G401 (cell line): Measurements from ENCODE around the gene NKAIN1. TPM values are rescaled to one million over a fixed set of nuclear protein-coding genes. Genes with fewer than 3 reads are reported as not detected.
A peak's percentile ranks its signal among the peaks of the same experiment; 100 is the strongest.
"Not testable (repeated sequence)": the region's sequence is repeated elsewhere in the genome, so short reads cannot be mapped to it uniquely, and the experiment has no call there.

ENCODE experiments used
- DNase-seq: peaks from one replicate; pipeline ENCODE4 v3.0.0-alpha.2; 2015; ENCODE audit warnings: low spot score
- in situ Hi-C: cut with HindIII; loops from 2 replicates; pipeline ENCODE4 v1.10.0; 2016; ENCODE audit warnings: low sequenced_read_pairs, mixed read lengths
- total RNA-seq: library from RNA; depleted of rRNA; stranded (reverse); fragments of >200 nt; shearing (Covaris generic); gene quantifications from 2 replicates; pipeline ENCODE4 v1.2.3, GENCODE V29; 2014; rRNA removed

Gene NKAIN1
- 3.6 and 9.2 TPM in 2 replicates for total RNA-seq

DNA sequence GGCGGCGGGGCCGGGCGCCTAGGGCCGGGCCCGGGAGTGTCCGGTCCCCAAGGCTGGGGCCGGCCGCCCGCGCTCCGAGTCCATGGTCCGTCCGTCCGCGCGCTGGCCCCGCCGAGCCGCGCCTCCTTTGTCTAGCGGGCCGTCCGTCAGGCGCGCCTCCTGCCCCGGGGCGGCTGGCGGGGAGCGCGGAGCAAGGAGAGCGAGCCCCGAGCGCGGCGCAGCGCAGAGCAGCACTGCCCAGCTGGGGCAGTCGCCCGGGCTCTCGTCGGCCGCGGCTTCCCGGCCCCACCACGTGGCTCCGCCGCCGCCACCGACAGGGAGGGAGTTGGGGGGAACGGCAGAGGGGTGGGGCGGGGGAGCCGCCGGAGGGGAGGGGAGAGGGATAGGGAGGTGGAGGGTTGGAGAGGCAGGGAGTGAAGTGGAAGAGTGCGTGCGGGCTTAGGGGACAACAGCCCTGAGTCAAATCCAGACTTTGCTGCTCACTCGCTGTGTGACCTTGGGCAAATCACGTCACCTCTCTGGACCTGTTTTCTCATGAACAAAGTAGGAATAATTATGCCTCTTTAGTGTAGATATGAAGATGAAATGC, at the start of gene NKAIN1:
NKAIN1 (minus strand) TSS at position 235 of the 589 bp plus-strand sequence. CDS start 340 bp downstream, outside the sequence.
- peak; percentile 51 for DNase-seq
- in situ Hi-C loops: no loop called here

DNA sequence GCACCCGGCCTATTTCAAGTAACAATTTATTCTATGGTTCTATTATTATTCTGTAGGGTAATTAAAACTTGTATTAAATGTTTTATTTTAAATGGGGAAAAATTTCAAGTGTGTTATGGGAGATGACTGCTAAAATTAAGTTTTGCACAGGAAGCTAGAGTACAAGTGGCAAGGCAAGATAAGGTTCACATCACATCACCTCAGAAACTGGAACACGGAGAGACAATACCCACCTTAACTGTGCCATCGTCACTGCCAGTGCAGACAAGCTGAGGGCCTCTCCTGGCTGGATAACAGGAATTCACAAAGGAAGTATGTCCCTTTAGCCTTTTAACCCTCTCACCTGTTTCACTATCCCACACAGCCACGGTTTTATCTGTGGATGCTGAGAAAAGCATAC, 49.3 kb upstream of the NKAIN1 start:
- DNase-seq: no peak
- in situ Hi-C loops: no loop called here

DNA sequence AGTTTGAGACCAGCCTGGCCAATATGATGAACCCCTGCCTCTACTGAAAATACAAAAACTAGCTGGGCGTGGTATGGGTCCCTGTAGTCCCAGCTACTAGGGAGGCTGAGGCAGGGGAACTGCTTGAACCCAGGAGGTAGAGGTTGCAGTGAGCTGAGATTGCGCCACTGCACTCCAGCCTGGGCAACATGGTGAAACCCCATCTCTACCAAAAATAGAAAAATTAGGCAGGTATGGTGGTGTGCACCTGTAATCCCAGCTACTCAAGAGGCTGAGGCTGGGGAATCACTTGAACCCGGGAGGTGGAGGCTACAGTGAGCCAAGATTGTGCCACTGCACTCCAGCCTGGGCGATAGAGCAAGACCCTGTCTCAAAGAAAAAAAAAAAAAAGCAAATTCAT, 48.1 kb upstream of the NKAIN1 start:
- DNase-seq: not testable (repeated sequence)

DNA sequence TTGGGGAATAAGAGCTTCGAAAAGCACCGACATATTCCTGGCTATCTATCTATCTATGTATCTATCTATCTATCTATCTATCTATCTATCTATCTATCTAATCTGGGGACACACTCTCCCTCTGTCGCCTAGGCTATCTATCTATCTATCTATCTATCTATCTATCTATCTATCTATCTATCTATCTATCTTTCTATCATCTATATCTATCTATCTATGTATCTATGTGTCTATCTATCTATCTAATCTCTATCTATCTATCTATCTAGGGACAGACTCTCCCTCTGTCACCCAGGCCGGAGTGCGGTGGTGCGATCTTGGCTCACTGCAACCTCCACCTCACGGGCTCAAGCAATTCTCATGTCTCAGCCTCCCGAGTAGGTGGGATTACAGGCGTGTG, 42.7 kb upstream of the NKAIN1 start:
- in situ Hi-C loops, DNase-seq: not testable (repeated sequence)

More for the DNA sequence above, 48.1 kb upstream of the NKAIN1 start:
- in situ Hi-C loops: not testable (repeated sequence)

DNA sequence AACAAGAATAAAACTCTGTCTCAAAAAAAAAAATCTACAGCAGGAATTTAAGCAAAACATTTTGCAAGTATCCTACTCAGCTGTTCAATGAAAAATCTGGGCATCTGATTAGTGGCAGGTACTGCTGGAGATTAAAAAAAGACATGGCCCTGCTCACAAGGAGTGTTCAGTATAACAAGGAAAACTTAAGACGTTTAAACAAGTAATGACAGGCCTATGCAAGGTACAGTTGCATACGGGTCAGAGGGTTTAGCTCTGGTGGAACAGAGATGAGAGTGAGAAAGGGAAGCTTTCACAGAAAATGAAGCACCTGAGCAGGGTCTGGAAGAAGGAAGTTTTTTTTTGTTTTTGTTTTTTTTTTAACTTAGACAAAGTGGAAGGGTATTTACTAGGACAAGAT, 33.9 kb upstream of the NKAIN1 start:
- DNase-seq: no peak
- in situ Hi-C loops: no loop called here

DNA sequence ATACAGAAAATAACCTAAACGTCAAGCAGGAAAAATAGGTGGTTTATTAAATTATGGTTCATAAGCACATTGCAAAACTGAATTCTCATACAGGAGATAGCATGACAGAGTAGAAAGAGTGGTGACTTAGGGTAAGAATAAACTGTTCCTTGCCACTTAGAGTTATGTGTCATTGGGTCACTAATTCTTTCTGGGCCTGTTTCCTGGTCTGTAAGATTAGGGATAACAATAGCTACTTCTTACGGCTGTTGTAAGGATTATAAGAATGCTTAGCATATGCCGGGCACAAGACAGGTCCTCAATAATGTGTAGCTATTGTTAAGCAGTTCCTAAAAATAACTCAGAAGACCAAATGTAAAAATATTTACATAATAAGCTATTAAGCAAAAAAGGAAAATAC, 32.7 kb upstream of the NKAIN1 start:
- in situ Hi-C loops: no loop called here
- no peak for DNase-seq

DNA sequence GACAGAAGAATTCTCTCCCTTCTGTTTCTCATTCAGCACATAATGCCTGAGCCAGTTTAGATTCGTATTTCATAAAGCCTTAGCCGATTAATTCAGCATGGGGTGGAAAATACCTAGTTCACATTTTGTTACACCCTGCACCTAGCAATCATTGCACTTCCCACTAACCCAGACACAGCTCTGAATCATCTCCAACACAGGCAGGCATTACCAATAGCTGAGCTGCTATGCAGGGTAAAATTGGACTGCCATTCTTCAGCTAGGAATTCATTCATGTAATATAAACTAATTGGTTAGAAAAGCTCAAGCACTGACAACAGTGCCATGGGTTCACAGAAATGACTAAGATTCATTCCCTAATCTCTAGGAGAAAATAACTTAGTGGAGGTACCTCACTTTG, 26.9 kb upstream of the NKAIN1 start:
- DNase-seq: peak; percentile 50
- in situ Hi-C loops: no loop called here

DNA sequence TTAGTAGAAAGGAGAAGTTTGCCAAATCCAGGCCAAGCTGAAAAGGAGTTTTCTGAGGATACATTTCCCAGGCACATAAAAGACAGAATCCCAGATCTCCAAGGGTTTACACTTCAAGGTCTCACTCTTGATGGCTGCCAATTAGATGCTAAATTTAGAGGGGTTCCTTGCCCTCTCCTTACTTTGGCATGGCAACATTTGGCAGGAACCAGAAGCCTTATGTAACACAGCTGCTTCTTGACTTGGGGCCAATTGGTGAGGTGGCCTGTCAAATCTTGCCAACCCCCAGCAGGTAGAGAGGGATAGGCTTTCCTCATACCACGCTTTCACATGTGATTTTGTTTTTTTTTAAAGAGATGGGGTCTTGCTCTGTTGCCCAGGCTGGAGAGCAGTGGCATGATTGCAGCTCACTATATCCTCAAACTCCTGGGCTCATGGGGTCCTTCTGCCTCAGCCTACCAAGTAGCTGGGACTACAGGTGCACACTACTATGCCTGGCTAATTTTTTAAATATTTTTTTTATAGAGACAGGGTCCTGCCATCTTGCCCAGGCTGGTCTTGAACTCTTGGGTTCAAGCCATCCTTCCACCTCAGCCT, 25.2 kb upstream of the NKAIN1 start:
- peak; percentile 94 for DNase-seq
- in situ Hi-C loops: no loop called here

DNA sequence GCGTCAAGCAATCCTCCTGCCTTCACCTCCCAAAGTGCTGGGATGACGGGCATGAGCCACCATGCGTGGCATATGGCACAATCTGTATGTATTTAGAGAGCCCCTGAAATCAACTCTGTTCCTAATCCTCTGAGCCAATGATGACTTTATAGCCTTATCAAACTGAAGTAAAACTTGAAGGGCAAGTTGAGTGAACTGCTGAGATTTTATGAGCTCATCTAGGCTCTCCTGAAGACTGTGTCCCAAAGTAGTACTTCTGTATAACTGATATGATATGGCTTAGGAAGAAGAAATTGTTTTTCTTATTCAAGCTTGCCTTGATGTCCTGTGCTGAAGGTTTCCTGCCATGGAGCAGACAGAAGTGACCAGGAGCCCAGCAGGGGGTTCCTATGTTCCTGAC, 23.7 kb upstream of the NKAIN1 start:
- no peak for DNase-seq
- in situ Hi-C loops: no loop called here

DNA sequence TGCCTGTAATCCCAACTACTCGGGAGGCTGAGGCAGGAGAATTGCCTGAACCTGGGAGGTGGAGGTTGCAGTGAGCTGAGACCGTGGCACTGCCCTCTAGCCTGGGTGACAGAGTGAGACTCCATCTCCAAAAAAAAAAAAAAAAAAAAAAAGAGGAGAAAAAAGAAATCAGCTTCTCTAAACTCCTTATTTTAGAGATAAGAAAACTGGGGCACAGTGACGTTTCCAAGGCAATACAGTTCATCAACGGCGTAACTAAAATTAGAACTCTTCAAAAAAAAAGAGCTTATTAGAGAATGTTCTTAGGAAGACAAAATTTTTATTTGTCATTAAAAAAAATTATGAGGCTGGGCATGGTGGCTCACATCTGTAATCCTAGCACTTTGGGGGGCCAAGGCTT, 22.7 kb upstream of the NKAIN1 start:
- in situ Hi-C loops, DNase-seq: not testable (repeated sequence)

DNA sequence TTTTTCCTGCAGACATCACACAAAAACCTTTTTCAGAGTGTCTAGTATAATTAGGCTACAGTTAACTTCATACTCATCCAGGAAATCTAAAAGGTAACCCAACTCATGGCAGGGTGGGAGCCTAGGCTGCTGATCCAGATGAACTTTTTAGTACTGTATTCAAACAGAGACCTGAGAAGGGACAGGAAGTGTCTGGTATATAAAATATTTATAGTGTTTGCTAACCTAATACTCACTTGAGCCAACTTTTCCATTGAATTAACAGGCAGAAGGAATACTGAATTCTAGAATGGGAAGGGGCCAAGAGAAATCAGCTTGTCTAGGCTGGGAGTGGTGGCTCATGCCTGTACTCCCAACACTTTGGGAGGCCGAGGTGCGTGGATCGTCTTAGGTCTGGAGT, 22.2 kb upstream of the NKAIN1 start:
- no peak for DNase-seq
- in situ Hi-C loops: no loop called here

DNA sequence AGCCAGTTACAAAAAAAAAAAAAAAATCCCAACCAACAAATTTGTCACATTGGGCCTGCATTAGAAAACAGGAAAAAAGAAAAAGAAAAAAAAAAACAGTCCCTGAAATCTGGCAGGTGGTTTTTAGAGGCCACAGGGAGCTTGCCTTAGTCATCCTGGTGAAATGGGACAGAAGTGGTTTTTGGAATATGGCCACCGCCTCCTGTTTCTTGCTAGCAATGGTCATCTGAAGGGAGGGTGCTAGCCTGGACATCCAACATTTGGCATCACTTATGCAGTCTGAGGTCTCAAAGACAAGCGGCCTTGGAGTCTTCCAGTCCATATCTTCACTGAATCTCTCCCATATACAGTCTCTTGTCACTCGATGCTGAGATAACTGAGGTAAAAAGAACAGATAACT, 20.1 kb upstream of the NKAIN1 start:
- DNase-seq: peak; percentile 95
- in situ Hi-C loops: no loop called here

DNA sequence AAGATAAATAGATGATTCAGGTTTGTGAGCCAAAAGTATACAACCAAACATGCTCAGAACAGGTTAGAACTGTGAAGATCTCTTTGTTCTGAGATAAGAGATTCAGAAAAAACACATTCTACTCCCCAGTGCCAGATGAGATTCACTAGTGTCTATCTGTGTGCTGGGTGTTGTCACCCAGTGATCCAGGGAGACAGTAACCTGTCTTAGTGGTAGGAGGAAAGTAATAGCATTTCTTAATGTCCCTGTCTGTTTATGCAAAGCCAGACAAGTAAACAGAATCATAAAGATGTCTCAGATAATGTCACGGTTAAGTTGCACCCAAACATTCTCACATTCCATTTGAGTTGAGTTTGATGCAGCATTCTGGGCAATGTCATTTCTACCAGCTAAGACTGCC, 18.9 kb upstream of the NKAIN1 start:
- in situ Hi-C loops: no loop called here

DNA sequence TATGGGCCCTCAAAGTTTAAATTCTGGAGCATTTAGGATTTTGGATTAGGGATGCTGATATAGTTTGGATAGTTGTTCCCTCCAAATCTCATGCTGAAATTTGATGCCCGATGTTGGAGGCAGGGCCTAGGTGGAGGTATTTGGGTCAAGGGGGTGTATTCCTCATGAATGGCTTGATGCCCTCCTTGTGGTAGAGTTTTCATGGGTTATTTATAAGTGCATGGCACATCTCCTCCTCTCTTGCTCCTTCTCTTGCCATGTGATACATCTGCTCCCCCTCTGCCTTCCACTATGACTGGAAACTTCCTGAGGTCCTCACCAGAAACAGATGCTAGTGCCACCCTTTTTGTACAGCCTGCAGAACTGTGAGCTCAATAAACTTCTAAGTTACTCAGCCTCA, 17.5 kb upstream of the NKAIN1 start:
- in situ Hi-C loops: no loop called here
- no peak for DNase-seq

More for the DNA sequence above, 18.9 kb upstream of the NKAIN1 start:
- DNase-seq: no peak

DNA sequence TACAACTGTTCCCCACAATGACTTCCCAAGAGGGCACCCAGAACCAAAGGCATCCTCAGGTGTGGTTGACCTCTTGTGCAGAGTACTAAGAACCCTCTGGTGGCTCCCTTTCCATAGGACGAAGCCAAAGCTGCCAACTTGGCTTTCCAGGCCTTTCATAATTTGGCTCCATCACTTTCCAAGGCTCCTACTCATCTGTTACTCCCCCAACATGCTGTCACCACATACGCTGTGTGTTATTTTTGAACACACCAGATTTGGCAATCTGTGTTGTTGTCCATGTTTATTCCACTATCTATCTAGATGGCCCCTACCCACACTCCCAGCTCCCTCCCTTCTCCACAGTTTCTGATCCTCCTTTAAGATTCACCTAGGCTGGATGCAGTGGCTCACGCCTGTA, 10.2 kb upstream of the NKAIN1 start:
- in situ Hi-C loops: no loop called here
- peak; percentile 91 for DNase-seq

DNA sequence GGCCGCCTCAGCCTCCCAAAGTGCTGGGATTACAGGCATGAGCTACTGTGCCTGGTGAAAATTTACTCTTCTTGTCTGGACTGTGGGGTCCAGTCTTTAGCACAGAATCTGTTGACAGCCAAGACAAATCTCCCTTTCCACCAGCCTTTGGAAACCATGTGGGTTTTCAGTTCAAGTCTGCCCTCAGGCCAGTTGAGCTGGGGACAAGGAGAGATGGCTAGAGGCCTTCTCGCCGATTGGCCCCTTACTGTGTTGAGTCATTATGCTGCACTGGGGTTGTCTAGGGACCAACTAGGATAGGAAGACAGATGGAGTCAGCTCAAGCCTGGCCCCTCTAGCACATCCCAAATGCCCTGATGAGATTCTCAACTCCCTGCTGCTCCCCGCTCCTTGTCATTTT, 8.6 kb upstream of the NKAIN1 start:
- peak; percentile 41 for DNase-seq
- in situ Hi-C loops: no loop called here

DNA sequence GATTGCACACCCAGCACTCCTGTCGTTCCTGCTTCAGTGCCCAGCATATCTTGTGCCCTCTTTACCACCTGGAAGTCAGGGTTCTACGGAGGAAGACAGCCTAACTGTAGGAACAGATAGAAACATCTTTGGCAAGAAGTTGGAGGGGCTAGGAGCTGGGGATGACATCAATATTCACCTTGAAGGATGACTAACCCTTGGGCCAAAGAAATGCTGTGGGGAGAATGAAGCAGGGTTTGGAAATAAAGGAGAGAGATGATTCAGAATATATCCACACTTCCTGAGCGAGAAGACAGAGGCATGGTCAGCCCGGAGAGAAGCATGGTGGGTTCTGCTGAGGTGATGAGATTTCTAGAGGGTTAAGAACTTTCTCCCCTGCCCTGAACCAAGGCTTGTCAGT, 4.6 kb upstream of the NKAIN1 start:
- DNase-seq: no peak
- in situ Hi-C loops: no loop called here

DNA sequence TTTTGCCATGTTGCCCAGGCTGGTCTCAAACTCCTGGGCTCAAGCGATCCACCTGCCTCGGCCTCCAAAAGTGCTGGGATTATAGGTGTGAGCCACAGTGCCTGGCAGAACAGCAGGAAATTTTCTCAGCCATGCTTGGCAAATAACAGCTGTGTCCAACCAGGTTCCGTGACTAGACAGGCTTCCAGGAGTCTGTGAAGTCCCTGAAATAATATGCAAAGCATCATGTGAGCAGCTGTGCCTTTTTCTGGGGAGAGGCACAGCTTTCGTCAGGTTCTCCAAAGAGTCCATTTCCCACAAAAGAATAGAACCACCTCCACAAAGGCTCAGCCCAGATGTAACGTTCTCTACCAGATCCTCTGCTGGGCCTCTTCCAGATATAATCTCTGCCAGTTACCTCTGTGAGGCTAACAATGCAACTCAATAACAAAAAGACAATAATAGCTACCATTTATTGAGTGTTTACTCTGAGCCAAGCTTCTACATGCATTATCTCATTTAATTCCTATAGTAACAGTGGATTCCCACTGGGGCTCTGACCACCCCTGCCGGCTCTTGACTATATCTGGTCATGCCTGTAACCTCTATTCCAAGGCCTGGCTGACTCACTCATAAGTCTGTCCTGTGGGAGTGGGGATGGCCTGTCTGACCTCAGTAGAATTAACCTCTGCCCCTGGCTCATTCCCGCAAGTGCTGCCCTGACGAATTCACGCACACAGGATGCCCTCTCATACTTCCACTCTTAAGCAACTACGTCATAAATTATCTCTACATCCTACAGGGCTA, 4.0 kb upstream of the NKAIN1 start:
- no peak for DNase-seq
- in situ Hi-C loops: no loop called here

DNA sequence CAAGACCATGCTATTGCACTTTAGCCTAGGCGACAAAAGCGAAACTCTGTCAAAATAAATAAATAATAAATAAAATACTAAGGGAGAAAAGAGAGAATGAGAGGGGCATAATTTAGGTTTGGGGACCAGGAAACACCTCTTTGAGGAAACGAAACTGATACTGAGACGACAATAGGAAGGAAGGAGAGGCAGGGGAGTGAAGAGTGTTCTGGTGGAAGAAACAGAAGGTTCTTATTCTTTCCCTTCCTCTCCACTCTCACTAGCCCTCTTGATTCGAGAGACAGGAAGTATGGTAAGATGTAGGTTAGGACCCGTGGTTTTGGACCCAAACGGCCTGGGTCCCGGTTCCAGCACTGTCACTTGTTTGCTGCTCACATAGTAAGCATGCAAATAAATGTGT, 1.6 kb upstream of the NKAIN1 start:
- no peak for DNase-seq
- in situ Hi-C loops: no loop called here

DNA sequence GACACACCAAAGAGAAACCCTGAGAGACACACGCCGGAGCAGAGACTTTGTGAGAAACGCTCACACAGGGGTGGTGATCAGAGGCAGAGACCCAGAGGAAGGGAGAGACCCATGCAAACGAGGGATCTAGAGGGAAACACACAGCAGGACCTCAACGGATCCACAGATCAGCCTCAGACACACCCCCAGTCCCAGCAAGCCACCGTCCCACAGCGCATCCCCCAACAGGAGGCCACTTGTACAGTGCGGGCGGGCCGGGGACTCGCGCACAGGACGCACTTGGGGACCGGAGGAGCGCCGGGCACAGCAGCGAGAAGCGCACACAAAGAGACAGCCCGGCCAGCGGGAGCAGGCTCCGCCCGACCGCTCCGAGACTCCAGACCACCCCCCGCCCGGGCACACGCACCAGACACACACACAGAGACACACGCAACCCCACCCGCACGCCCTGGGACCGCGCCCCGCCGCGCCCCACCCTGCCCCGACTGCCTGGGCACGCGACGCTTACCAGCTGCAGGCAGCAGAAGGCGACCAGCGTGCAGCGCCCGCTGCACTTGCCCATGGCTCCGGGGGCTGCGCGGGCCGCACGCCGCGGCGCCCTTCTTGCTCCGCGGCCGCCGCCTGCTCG, 587 bp downstream of the NKAIN1 start:
- in situ Hi-C loops: no loop called here
- DNase-seq: peak; percentile 64
